Activated CD8-positive, alpha-beta memory T cell treated with anti-CD3 and anti-CD28 coated beads for 36 hours (primary cell): Measurements from ENCODE around the gene KRT17. TPM values are rescaled to one million over a fixed set of nuclear protein-coding genes. Genes with fewer than 3 reads are reported as not detected.

Experiments used
- CTCF ChIA-PET: fragments of 350-600 bp; sonication (Branson Sonifier 250); formaldehyde crosslinking; loops from one replicate; lab custom pipeline; 2021; ENCODE audit warnings: antibody characterized with exemption; lab: Charles Lee
- POLR2A ChIA-PET: fragments of 350-600 bp; sonication (Branson Sonifier 250); formaldehyde crosslinking; loops from one replicate; lab custom pipeline; 2021; ENCODE audit warnings: antibody characterized with exemption; lab: Charles Lee
- total RNA-seq, 2 experiments: library from RNA; stranded (reverse); gene quantifications; one replicate each; pipeline ENCODE4 v1.2.3, GENCODE V29; 2021

KRT17 gene
- total RNA-seq, 2 experiments from 2014 or later: 0.27 TPM; not detected in 1

DNA sequence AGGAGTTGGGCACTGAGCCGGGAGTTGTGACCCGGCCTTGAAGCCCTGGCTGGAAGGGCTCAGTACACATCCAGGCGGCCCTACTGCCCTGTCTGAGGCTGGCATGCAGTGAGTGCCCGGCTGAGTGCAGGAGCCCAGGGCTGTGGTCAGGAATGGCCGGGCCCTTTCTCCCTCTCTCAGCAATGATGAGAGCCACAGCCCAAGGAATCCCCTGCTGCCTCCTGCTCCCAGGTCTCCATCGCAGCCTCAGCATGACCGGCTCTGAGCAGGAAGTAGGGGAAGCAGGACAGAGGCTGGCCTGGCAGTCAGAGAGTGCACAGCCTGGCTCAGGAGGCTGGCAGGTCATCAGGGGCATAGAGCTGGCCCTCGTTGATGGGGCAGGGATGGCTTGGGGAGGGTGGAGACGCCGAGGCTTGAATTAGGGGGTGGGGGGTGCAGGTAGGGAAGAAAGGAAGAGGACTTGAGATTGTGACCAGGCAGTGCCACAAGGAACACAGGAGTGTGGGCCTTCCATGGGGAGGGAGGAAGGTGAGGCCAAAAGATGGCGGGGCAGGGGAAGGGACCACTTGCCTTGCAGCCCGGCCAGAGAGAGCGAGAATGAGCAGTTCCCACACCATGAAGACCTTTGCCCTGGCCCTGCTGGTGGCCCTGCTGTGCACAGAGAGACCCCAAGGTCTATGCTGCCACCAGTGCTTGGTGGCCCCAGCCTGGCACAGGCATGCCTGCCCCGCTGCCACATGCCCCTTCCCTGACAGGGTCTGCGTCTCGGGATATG, 32.1 kb upstream of the KRT17 start:
- ChIA-PET CTCF (interaction anchor here (1.0 to 2.9 kb wide), 2 partner anchors 8 to 107 kb away, joined by 3 to 12 read pairs; no protein-coding TSS in a partner anchor), POLR2A (interaction anchor here (1.5 kb wide), 1 partner anchor 33 kb away, joined by 3 read pairs; the partner anchor contains the start of gene EIF1)

DNA sequence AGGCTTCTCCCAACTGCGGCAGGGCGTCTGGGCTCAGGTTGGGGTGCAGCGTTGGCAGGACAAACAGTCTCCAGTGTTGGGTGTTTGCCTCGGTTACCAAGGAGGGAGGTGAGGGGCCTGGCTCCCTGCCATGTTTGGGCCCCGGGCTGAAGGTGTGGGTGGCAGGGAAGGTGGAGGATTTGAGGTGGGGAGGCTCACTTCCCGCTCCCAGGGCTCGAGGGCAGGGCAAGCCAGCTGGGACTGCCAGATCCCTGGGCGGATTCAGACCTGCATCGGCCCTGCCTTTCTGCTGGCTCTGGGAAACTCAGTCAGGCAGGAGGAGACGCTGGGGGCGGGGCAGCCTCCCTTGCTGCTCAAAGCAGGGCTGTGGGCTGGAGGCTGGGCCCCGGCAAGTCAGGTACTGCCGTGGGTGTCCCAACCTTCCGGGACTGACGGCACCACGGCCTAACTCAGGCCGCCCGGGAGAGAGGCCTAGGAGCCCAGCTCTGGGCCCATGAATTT, 31.3 kb upstream of the KRT17 start:
- POLR2A ChIA-PET: interaction anchor here (1.5 kb wide), 1 partner anchor 33 kb away, joined by 3 read pairs; the partner anchor contains the start of gene EIF1
- CTCF ChIA-PET: interaction anchor here (2.9 kb wide), 1 partner anchor 7 kb away, joined by 12 read pairs; no protein-coding TSS in a partner anchor

DNA sequence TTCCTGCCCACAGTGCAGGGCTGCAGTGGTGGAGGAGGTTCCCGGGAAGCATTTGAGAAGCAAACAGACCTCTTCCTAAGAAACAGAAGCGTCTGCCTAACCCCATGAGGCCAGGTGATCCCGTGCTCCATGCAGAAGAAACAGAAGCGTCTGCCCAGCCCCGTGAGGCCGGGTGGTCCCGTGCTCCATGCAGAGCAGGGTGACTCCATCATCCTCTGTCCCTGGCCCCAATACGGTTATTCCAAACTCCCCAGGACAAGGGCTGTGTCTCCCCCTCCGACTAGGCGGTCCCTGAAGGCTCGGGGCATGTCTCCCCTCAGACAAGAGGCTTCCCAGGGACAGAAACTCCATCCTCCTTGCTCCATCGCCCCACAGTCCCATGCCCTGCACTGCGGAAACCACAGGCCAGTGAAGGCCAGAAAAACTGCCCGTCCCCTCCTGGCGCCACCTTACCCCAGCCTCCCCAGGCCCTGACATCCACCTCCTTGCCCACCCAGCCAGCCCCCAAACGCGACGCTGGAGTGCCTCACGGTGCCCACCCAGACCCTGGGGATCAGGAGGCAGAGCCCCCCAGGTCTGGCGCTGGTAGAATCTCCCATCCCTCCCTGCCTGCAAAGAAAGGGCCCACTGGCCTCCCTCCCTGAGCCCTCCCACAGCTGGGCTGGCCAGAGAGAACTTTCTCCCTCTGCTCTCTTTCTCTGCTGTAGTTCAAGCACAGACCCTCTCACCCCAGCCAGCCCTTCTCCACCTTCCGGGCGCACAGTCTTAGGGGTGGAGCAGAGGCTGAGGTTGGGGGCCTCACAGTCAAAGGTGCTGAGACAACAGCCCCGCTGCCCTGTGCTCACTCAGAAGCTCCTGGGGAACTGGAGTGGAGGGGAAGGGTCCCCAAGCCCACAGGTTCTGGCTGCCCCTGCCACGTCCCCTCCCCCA, 30.6 kb upstream of the KRT17 start:
- ChIA-PET CTCF (interaction anchor here (11.4 kb wide), 1 partner anchor 10 kb away, joined by 302 read pairs; no protein-coding TSS in a partner anchor), POLR2A (no interaction called here)

DNA sequence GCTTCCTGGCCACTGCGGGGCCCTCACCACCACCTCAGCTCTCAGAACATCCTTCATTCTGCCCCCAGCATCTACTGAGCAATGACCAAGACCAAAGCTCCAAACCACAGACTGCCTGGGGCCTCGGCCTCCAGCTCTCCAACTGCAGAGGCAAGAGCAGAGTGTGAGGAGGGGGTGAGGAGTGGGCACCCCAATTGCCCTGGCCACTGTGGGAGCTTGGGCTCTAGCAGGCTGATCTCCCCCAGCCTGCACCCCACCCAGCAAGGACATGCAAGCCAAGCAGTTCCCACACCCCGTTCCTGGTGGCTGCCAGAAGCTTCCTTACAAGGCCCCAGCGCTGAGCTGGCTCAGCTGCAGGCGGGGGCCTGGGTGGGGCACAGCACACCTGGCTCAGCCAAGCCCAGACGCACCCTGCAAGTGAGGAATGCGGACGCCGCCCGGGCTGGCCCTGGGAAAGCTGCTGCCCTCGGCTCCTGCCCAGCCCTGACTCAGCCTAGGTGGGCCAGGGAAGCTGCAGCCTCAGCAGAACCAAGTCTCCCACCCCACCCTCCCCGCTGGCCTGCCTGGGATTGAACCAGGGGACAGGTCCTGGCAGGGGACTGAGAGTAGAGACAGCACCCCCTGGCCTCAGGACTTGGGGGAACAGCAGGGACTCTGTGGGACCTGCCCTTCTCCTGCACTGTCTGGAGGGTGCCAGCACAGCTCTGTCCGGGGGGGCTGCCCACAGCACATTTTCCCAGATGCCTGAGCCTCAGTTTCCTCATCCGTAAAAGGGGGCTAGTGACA, 29.7 kb upstream of the KRT17 start:
- ChIA-PET CTCF (interaction anchor here (1.3 to 11.4 kb wide), 2 partner anchors 11 to 105 kb away, joined by 7 to 302 read pairs; no protein-coding TSS in a partner anchor), POLR2A (no interaction called here)

DNA sequence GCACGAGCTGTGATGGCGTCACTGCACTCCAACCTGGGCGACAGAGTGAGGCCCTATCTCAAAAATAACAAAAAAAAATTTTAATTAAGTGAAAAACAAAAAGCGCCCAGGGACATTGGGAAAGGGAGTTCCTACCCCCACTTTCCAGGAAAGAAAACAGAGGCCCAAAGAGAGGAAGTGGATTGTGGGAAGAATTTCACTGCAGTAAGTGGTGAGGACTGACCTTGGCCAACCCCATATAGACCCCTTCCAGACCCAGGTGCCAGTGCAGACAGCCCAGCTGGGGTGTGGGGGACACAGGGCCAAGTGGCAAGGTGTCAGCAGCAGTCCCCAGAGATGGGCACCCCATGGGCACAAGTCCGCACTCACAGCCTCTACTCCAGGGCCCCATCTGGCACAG, 29.0 kb upstream of the KRT17 start:
- ChIA-PET POLR2A (no interaction called here), CTCF (interaction anchor here (1.3 to 11.4 kb wide), 2 partner anchors 12 to 104 kb away, joined by 7 to 302 read pairs; no protein-coding TSS in a partner anchor)

DNA sequence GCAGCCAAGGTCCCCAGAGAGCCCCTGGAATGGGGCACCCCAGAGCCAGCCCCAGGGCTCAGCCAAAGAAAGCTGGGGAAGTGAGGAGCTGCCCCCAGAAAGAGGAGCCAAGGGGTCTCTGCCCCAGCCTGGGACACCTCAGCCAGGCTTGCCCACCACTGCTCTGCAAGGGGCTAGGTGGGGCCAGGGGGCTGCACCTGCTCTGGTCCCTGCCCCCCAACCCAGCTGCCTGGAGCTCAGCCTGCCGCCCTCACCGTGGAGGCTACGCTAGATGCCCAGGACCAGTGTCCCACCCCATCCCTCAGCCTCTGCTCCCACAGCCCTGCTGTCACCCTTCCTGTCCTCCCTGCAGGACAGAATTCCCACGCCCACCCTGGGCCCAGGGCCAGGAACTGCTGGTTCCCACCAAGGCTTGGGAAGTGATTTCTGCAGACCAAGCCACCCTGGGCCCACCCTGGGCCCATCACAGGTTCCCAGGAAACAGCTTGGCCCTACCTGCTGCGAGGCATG, 28.1 kb upstream of the KRT17 start:
- POLR2A ChIA-PET: no interaction called here

DNA sequence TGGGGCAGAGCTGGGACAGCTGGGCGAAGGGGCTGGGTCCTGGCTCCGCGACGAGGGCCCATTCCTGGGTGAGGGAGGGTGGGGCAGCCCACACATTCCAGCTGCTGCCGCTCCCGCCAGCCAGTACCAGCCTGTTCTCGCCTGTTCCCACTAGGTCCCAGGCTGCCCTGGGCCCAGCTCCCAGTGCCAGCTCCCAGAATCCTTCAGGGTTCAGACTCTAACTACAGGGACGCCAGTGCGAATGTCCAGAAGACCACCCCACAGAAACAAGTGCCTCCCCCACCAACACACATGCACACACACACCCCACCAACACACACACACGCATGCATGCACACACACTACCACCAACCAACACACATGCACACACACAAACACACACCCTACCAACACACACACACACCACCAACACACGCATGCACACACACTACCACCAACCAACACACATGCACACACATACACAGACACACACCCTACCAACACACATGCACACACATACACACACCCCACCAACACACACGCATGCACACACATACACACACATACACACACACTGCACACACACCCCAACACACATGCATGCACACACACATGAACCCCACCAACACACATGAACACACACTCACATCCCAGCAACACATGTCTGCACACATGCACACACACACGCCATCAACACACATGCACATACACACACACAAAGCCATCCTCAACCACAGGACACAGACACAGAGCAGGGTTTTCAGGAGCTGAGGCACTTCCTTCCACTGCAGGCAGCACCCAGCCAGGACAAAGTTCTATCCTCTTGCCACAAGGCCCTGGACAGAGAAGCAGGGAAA, 27.5 kb upstream of the KRT17 start:
- POLR2A ChIA-PET: no interaction called here
- CTCF ChIA-PET: interaction anchor here (11.4 kb wide), 1 partner anchor 13 kb away, joined by 302 read pairs; no protein-coding TSS in a partner anchor

More for the DNA sequence above, 28.1 kb upstream of the KRT17 start:
- CTCF ChIA-PET: interaction anchor here (1.3 to 11.4 kb wide), 2 partner anchors 13 to 103 kb away, joined by 7 to 302 read pairs; no protein-coding TSS in a partner anchor

DNA sequence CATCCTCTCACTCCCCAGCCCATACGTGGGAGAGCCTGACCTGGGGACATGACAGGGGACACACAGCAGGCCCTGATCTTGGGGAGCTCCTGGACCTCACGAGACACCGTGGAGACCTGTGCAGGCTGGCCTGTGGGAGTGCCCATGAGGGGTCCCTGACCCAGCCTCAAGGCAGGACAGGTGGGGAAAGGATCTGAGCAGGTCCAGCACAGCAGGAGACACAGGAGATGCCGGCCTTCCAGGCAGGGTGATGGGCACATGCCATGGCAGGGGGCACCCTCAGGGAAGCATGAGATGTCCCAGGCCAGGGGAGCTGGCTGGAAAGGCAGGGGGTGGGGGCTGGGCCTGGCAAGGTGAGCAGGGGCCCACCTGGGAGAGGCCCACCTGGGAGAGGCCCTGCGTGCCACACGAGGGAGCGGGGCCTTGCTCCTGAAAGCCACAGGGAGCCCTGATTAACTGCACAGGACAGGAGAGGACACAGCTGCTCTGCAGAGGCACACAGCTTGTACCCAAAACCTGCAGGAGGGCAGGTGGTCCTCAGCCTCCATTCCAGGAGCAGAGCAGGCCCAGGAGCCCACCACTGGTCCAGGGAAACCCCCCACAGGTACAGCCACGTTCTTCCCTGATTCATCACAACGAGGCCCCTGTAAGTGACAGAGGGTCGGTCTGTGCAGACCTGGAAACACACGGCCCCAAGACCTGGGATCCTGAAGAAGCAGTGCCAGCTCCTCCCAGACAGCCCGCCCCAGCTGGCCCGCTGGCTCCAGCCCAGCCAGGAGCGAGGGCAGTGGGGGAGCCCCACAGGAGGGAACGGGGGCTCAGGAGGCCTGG, 26.6 kb upstream of the KRT17 start:
- CTCF ChIA-PET: interaction anchor here (0.6 to 11.4 kb wide), 3 partner anchors 14 to 114 kb away, joined by 4 to 302 read pairs (median 6); no protein-coding TSS in a partner anchor
- POLR2A ChIA-PET: interaction anchor here (0.5 kb wide), 1 partner anchor 832 kb away, joined by 3 read pairs; no protein-coding TSS in a partner anchor

DNA sequence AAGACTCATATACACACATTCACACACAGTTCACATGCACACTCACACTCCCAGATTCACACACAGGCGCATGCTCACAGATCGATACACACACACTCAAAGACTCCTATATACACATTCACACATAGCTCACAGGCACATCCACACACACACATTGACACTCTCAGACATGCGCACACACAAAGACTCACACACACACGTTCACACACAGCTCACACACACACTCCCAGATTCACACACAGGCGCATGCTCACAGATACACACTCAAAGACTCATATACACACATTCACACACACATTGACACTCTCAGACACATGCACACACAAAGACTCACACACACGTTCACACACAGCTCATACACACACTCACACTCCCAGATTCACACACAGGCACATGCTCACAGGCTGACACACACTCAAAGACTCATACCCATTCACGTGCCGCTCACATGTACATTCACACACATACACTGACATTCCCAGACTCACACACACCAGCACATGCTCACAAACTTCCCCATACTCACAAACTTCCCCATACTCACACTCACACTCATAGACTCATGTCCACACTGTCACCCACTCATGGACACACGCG, 25.6 kb upstream of the KRT17 start:
- ChIA-PET CTCF (interaction anchor here (0.6 to 11.4 kb wide), 5 partner anchors 10 to 115 kb away, joined by 4 to 302 read pairs (median 6); no protein-coding TSS in a partner anchor), POLR2A (no interaction called here)

DNA sequence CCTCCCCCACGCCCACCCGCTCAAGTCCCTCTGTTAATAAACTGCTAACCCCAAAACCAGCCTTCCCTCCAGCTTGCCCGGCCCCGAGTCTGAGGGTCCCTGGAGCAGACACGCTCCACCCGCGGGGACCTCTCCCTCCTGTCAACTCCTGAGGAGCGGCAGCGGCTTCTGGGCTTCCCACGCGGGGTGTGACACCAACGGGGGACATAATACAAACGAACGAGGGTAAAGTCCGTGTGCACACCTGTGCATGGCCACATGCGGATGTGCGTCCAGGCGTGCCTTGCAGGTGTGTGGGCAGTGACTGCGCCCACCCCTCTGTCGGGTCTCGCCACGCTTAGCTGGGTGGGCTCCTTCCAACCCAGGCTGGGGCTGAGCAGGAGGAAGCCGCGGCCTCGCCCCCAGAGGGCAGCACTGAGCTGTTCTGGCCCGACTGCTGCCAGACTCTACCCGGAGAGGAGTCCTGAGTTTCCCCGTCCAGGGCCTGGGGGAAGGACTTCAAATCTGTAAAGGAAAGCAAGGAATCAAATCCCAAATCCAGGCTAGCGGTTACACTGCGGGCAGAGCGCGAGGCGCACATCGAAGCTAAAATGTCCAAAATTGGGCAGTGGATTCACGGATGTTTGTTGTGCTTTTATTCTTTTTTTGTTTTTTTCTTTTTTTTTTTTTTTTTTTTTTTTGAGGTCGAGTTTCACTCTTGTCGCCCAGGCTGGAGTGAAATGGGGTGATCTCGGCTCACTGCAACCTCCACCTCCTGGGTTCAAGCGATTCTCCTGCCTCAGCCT, 24.2 kb upstream of the KRT17 start:
- CTCF ChIA-PET: interaction anchor here (0.5 to 11.4 kb wide), 40 partner anchors 9 to 1245 kb away, joined by 3 to 302 read pairs (median 4); partner anchors contain the start of genes KRT9 and P3H4
- POLR2A ChIA-PET: interaction anchor here (0.5 to 0.8 kb wide), 2 partner anchors 17 to 123 kb away, joined by 3 to 4 read pairs; no protein-coding TSS in a partner anchor

DNA sequence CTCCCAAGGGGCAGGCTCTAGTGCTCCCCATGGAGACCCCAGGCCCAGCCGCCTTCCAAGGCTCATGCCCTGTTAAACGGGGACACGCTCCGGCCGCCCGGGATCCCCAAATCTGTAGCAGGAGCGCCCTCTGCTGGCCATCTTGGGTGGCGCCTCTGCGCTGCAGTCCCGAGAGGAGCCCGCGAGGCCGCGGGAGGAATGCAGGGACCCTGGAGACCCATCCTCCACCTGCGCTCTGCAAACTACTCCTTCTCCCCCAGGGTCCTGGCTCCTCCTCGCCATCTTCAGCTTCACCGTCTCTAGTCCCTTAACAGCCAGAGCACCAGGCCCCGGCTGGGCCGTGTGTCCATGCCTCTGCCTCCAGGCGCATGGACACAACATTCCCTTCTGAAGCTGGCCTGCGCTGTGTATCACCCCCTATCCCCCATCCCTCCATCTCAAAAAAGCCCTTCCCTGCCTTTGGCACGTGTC, 23.6 kb upstream of the KRT17 start:
- POLR2A ChIA-PET: interaction anchor here (0.6 kb wide), 1 partner anchor 18 kb away, joined by 3 read pairs; no protein-coding TSS in a partner anchor
- CTCF ChIA-PET: interaction anchor here (0.6 to 11.4 kb wide), 28 partner anchors 8 to 1018 kb away, joined by 3 to 302 read pairs (median 4); no protein-coding TSS in a partner anchor

DNA sequence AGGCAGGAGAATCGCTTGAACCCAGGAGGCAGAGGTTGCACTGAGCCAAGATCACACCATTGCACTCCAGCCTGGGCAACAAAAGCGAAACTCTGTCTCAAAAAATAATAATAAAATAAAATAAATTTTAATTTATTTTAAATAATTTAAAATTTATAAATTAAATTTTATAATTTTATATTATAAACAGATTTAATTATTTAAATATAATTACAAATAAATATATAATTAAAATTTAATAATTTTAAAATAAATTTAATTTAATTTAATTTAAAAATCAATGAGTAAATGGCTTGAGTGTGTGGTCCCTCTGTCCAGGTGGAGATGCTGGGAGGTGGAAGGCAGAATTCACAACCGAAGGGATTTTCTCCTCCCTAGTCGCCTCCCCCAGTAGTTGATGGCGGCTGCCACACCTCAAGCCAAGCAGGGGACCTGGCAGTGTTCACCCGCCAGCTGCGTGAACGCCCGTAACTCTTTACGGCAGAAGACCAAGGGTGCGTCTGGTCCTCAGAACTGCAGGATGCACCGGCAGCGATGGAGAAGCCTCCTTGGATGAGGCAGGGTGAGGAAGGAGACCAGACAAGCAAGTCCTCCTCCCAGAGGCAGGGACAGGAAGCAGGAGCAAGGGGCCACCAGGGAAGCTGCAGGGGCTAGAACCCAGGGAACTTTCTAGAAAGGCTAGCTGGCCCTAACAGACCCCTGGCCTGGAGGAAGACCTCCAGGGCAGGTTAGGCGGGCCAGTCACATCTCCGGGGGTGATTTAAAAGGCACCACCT, 22.9 kb upstream of the KRT17 start:
- CTCF ChIA-PET: interaction anchor here (1.0 to 11.4 kb wide), 12 partner anchors 10 to 790 kb away, joined by 3 to 302 read pairs (median 6); no protein-coding TSS in a partner anchor

More for the DNA sequence above, 22.9 kb upstream of the KRT17 start:
- POLR2A ChIA-PET: interaction anchor here (0.6 kb wide), 1 partner anchor 19 kb away, joined by 3 read pairs; no protein-coding TSS in a partner anchor
